Gastrocnemius medialis (tissue), 4 donors: ENCODE measurements around the gene PRR22.

Experiments
- CTCF ChIP-seq, 5 experiments: fragments of 450-650 bp in 3 of 5; fragments of 200-600 bp in 2 of 5; sonication (generic) in 2 of 5; IDR thresholded peaks in 4 of 5; conservative IDR thresholded peaks in 1 of 5; 1 replicate in 4 of 5; 2 replicates in 1 of 5; pipeline ENCODE4 v1.5.1; 2016 to 2019; ENCODE audit warnings: antibody characterized with exemption in 5 of 5, mild to moderate bottlenecking in 3 of 5, moderate library complexity in 3 of 5
- POLR2A ChIP-seq, 2 donors: fragments of 450-650 bp; IDR thresholded peaks; one replicate each; pipeline ENCODE4 v1.6.1; 2017; ENCODE audit warnings: antibody characterized with exemption in 2 of 2, mild to moderate bottlenecking in 2 of 2, moderate library complexity in 2 of 2

- TF ChIP-seq CTCF (IDR thresholded peaks at IDR 0.05 in 4 of 5, conservative IDR thresholded peaks at IDR 0.05 in 1 of 5) (no peak), POLR2A (IDR thresholded peaks at IDR 0.05) (no peak)
Observed at GRCh38 chr19:5782945-5783919, 1.3 kb downstream of the PRR22 start.
